HTR-8/SVneo (cell line): ENCODE measurements around the gene FGF3.
A peak's percentile ranks its signal among the peaks of the same experiment; 100 is the strongest.

Experiments used
- DNase-seq: peaks from one replicate; pipeline ENCODE4 v3.0.0; 2011; ENCODE audit warnings: low spot score, mixed read lengths; ENCODE audit not compliant: insufficient read length
- FAIRE-seq: peaks from 2 replicates; lab custom pipeline; 2011; peaks lifted over from hg19 to GRCh38; lab: Jason Lieb, UNC

FGF3 gene

DNA sequence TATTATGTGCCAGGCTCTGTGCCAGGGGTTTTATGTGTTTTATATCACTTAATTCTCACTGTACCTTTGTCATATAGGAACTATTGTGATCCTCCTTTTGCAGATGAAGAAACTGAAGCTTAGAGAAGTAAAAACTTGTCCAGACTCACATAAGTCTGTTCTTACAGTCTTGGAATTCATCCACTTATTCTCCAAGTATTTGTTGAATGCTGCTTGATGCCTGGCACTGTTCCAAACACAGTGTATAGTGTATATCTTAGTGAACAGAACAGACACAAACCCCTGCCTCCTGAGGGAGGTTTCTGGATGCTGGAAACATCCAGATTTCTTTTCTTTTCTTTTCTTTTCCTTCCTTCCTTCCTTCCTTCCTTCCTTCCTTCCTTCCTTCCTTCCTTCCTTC is 29.0 kb upstream of the FGF3 start:
- no peak for DNase-seq
- FAIRE-seq, result no peak

DNA sequence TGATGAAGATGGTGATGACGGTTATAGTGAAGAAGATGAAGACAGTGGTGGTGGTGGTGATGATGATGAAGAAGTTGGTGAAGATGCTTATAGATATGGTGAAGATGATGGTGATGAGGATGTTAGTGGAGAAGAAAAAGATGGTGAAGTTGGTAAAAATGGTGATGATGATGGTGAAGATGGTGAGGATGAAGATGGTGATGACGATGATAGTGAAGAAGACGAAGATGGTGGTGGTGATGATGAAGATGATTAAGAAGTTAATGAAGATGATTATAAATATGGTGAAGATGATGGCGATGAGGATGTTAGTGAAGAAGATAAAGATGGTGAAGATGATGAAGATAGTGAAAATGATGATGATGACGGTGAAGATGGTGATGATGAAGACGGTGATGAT is 25.2 kb upstream of the FGF3 start:
- peak; percentile 85 for FAIRE-seq
- DNase-seq, result no peak

DNA sequence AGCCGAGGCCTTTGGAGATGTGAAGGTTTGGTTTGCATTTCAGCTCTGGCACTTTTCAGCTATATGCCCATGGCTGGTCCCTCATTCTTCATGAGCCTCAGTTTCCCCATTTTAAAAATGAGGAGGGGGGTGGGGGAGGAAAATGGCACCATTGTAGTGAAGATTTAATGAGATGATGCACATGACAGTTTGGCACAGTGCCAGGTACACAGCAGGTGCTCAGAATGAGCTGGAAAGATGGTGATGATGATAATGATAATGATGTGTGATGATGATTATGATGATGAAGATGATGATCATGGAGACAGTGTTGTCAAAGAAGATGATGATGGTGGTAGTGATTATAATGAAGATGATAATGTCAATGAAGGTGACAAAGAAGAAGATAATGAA is 24.3 kb upstream of the FGF3 start:
- FAIRE-seq (peak; percentile 77), DNase-seq (no peak)

DNA sequence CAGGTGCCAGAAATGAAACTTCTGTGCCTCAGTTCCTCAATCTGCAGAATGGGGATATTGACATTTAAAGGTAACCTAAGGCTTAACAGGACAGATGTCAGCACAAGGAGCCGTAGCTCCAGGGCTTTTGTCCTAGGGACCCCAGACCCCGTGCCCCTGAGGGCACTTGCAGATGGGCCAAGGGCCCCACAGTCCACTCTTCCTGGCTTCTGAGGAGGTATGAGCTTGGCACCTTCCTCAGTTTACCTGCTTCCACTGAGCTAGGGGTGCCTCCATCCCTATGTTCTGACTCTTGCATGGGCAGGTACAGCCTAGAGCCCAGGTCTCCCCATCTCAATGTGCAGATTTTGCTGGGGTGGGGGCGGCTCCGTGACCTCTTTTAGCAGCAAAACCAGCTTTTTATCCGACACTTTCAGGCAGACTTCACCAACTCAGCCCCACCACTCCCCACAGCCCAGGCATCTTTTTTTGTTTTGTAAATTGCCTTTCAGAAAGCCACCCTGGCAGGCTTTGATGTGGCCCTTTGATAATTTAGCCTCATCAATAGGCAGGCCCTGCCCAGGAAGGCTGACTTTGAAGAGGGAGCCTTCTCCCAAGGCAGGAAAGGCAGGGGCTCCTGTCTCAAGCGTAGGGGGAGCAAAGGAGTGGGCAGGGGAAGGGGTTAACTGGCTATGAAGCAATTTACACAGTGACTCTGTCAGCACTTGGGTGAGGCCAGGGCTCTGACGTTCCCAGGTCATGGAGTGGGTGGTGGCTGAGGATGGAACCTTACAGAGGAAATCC is 23.7 kb upstream of the FGF3 start:
- DNase-seq, result no peak
- no peak for FAIRE-seq

DNA sequence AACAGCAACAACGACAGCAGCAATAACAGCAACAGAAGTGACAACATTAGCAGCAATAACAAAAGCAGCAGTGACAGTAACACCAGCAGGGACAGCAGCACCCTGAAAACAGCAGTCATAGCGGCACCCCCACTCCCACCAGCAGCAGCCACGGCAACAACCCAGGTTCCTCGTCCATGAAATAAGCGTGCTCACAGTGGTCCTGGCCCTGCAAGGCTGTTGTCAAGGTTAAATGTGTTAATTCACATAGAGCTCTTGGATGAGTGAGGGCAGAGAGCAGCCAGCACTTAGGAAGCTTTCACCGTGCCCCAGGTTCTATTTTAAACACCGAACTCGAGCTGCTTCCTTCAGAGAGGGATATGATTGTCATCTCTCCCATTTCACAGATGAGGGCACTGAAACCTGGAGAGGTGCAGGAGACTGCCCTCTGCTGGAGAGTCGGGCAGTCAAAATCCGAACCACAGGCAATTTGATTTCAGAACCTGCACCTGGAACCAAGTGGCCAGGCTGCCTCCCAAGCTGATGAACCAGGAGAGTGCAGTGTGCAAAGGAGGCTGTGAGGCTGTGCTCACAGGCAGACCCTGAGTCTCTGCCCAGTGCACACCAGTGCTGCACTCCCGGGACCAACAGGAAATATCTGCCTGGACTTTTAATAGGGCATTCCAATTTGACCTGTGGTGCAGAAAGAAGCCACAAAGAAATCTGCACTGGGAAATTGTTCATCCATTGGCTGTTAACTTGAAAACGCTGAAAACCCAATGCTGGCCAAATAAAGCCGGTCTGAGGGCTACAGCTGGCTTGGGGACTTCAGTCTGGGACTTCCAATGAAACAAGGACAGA is 22.9 kb upstream of the FGF3 start:
- DNase-seq, result no peak
- no peak for FAIRE-seq

DNA sequence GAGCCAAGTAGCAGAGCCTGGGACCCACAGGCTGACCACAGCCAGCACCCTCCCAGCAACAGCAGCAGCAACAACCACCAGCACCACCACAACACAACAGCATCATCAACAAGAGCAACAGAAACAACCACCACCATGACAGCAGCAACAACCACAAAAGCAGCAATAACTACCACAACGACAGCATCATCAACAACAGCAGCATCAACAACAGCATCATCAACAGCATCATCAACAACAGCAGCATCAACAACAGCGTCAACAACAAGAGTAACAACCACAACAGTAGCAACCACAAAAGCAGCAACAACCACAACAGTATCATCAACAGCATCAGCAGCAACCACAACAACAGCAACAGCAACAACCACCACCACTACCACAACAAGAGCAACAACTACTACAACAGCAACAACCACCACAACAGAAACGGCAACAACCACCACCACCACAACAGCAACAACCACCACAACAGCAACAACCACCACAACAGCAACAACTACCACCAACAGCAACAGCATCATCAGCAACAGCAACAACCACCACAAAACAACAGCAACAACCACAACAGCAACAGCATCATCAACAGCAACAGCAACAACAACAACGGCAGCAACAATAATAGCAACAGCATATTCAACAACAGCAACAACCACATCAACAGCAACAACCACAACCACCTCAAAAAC is 22.1 kb upstream of the FGF3 start:
- DNase-seq, result no peak
- peak; percentile 98 for FAIRE-seq

DNA sequence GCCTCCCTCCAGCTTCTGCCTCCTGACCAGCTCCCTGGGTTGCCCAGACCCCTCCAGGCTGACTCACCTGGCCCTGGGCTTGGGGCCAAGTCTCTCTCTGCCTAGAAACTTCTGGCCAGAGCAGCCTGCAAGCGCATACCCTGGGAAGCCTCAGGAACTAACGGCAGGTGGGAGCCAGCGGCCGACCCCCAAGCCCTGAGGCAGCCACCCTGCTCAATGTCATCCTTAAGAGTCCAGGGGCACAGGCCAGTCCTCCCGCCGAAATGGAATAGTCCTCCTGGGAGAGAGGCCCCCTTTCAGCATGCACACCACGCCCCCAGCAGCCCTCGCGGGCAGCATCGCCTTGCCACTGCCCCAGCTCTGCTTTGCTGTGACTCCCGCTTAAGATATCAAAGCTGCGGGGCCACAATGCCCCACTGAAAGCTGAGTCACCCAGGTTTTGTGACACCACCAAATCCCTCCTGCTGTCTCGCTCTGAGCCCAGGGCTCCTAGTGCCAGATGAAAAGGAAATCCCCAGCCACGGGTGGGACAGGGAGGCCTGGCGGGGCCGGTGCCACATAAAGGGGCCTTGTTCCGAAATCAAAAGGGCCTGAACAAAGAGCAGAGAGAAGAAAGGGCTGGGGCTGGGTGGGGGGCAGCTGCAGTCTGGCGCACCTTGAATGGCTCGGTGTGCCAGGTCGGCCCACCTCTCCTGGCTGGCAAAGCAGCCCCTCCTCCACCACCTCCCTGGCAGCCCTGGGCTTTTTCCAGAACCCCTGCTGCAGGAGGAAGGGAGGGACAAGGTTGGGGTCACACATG is 21.4 kb upstream of the FGF3 start:
- DNase-seq (no peak), FAIRE-seq (no peak)

DNA sequence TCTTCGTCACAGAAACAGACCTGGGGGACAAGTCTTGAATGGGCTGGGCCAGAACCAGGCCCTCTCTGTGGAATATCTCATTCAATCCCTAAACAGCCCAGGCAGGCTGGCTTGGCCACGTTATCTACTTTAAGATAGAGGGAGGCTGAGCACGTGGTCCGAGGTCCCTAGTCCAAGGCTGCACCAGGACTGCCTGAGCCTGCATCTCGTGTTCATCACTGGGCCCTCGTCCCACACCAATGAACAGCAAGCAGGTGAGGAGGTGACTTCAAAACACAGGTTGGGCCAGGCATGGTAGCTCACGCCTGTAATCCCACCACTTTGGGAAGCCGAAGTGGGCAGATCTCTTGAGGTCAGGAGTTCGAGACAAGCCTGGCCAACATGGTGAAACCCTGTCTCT is 20.3 kb upstream of the FGF3 start:
- FAIRE-seq (no peak), DNase-seq (no peak)

DNA sequence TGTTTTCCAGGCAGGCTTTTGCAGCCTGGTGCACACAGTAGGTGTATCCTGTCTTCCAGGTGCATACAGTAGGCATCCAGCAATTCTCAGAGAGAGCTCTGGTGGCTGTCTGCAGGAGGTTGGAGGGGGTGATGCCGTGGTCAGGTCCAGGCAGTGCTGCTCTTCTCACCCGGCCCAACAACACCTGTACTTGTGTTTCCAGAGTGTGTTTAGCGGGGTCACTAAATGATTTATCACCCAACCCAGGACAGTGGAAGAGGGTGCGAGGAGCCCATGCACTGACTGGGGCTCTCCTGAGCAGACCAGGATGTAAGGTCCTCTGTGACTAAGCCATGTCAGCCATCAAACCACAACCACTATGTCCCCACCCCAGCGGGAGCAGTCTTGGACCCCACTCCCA is 18.6 kb upstream of the FGF3 start:
- DNase-seq (no peak), FAIRE-seq (no peak)

DNA sequence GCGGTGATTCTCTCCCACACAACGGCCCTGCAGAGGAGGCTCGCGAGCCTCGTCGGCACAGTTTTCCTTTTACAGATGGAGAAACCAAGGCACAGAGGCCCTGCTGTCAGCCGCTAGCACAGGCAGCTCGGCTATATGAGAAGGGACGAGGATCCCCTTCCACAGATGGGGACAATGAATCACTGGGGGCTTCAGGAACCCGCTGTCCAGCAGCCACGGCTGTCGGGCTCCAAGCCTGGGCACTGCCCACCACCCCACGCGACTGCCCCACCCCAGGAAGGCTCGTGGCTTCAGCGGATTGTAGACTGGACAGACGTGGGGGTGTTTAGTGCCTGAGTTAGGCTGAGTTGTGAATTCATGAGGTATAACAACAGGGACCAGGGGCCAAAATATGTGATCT is 17.2 kb upstream of the FGF3 start:
- FAIRE-seq, result no peak
- no peak for DNase-seq

DNA sequence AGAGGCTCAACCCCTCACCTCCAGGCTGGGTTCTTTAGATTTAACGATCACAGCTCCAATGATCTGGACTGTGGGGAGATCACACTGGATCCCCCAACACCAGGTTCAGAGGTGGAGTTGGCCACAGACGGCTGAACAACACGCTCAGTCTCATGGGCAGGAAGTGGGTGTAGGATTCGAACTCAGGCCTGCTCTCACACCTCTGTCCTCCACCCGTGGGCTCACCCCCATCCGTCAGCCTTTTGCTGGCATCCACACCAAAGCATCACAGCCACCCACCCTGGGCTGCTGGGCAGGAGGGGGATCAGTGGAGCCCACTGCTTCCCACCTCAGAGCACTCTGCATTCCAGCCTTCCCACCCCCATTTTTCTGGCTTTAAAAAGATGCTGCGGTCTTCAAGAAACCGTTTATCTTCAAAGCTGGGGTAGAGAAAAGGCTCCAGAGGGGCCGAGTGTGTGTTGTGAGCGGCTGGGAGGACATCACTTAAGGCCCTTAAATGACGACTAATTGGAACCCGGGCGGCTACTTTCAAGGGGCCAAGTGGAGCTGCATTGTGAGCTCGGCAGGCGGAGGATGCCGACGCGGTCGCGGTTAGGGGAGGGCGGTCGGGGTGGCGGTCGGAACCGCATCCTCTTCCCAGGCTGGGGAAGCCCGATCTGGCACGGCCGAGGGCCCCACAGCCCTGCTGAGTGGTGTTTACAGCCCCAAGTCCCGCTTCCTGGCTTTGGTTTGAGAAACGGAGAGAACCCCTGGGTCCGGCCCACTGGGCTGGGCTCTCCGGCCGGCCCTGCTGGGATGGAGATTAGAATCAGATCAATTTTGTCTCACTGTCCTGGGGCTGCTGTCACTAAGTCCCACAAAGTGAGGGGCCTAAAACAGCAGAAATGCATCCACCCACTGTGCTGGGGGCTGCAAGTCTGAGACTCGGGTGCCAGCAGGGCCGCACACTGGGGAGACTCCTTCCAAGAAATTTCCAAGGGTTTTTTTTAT is 15.9 kb upstream of the FGF3 start:
- DNase-seq (no peak), FAIRE-seq (no peak)

DNA sequence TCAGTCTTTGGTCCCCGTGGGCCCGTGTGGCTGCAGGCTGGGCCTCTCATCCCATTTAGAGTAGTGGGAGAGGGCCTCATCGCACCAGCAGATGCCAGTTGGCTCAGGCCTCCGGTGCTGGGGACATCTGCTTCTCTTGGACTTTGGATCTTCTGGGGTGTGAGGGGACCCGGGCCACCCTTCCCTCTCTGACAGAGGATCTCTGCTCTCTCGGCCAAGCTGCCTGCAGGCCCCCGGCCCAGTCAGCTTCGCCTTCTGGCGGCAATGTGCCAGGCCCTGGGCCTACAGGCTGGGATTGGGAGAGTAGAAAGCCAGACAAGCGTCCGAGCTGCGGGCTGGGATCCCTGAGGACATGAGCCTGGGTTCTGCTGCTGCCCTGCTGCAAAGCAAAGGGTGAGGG is 15.0 kb upstream of the FGF3 start:
- DNase-seq (no peak), FAIRE-seq (no peak)

DNA sequence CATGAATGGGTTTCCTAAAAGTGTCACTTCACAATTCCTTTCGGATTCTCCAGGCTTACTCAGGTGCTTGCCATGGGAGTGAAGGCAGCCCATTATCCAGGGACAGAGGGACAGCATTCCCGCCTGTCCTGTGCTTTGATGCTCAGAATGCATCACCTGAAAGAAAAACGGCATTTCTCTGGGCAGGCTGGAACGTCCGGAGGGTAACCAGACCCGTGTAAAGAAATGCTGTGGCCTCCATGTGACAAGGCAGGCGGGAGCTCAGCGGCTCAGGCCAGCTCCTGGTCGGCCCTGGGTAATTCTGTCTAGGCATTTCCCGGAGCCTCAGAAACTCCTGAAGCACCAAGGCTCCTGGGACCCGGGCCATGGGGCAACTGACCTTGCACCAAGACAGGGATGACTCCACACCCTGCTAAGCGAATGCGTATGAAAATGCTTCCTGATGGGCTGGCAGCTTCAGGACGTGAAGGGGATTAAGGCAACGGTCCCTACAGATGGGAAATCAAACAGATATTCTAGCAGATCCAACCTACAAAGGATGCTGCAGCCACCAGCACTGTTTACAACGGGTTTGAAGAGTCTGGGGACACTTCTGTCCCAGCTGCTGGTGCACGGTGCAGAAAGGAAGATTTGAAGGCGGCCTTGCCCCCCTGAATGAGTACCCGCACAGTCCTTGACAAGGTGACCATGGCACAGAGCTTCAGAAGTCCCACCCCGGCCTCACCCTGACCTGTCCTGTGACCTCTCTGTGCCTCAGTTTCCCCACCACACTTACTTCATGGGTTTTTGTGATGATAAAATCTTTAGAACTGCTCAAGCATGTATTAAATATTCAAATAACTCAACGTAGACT is 13.6 kb upstream of the FGF3 start:
- DNase-seq (no peak), FAIRE-seq (no peak)

DNA sequence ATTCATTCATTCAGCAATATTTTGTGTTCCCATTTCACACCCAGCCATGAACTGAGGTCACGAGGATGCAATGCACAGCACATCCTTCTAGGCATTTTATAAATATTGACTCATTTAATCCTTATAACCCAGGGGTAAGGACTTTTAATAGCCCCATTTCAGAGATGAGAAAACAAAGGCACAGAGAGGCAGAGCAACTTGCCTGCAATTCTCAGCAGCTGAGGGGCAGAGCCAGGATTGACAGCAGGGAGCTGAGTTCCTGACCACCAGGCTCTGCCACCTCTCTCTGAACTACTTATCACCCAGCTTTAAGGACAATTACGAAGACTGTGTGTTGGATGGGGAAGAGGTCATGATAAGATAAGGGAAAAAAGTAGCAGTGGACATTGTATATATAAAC is 12.8 kb upstream of the FGF3 start:
- FAIRE-seq, result no peak
- DNase-seq, result no peak

DNA sequence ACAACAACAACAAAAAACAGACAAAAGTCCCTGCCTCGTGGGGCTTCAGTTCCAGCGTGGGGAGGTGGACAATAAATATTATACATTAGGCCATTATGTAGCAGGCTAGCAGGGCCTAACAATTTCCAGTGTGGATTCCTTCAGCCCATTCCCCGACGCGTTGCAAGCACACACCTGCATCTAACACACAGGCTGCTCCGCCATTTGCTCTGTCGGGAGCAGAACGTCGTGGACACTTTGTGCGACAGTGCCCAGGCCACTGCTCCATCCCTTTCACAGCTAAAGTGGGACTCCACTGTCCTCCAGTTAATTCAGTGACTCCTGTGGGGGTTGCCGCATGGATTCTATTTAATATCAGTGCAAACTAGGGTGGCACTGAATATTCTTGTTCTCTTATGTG is 10.9 kb upstream of the FGF3 start:
- FAIRE-seq, result no peak
- no peak for DNase-seq

DNA sequence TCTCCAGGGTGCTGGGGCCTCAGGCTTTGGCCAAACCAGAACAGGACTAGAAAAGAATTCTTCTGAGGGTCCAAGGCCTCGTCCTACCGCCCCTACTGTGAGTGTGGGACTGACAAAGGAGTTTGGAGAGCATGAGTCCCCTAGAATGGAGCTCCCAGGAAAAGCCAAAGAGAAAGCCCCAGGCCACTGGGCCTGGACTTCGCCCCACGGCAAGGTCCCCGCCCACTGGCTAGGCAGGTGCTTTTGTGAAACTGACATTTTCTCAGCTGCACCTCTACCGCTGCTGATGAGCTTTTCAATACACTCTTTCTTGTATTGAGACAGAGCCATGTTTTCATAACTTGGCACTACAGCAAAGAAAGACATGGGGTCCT is 9.7 kb upstream of the FGF3 start:
- no peak for FAIRE-seq
- DNase-seq, result no peak

DNA sequence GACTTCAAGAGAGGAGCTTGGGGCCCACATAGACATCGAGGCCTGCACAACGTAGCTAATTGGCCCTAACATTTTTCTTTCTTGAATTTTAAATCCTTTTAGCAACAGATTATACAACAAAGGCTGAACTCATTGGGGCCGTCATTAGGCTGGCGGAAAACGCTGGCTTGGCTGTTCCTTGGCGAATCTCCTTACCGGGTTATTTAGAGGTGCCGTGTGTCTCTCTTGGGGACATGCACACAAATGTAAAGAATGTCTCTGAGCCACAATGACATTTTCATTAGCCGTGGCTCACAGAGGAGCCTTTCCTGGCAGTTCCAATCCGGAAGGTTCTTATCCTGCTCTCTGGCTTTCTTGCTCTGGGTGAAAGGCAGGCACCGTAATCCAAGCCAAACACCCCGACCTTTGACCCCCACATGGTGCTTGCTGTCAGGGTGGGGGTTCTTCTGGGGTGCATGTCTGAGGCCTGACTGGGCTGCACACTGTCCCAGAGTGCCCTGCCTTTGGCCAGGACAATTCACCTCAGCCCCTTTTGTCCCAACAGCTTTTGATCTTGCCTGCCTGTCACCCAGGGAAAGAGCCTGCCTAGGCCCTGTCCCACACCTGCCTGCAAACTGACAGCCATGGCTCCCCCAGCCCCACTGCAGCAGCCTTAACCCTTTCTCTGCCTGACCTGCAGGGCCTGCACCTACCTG is 9.2 kb upstream of the FGF3 start:
- DNase-seq (no peak), FAIRE-seq (no peak)

DNA sequence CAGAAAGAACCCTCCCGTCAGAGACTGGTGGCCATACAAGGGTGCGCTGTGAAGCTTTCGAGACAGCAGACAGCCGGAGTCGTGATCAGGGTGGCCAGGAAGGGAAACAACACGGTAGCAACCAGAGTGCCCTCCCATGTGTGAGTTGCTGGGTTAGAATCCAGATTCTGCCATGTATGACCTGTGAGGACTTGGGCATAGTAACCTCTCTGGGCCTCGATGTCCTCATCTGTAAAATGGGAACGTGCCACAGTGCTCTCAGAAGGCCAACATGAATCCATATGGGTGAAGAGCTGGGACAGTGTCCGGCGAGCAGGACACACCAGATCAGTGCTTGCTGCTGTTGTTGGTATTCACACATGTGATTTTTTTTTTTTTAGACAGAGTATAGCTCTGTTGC is 7.6 kb upstream of the FGF3 start:
- no peak for DNase-seq
- FAIRE-seq, result no peak
